Astrocyte (in vitro differentiated cells and primary cell): ENCODE data around the gene IFNA16. TPM values are rescaled to one million over a fixed set of nuclear protein-coding genes. Genes with fewer than 3 reads are reported as not detected.
"Not testable (repeated sequence)": the region's sequence is repeated elsewhere in the genome, so short reads cannot be mapped to it uniquely, and the experiment has no call there.

ENCODE experiments used
- DNase-seq: peaks from one replicate; pipeline ENCODE4 v3.0.0-alpha.2; 2010; ENCODE audit warnings: low read depth
- FAIRE-seq: peaks from 2 replicates; lab custom pipeline; 2011; peaks lifted over from hg19 to GRCh38; lab: Jason Lieb, UNC
- H2AFZ ChIP-seq: 2 replicates; pipeline ENCODE4 v1.6.0; 2012; ENCODE audit warnings: low read depth, low read length, inconsistent platforms
- H3K27ac ChIP-seq: 2 replicates; pipeline ENCODE4 v1.5.1; 2011; ENCODE audit warnings: low read depth, low read length, inconsistent platforms
- H3K27me3 ChIP-seq: 2 replicates; pipeline ENCODE4 v1.6.0; 2011; ENCODE audit warnings: low read length, inconsistent platforms; ENCODE audit not compliant: insufficient read depth
- H3K36me3 ChIP-seq: 2 replicates; pipeline ENCODE4 v1.5.1; 2011; ENCODE audit warnings: low read length, inconsistent platforms; ENCODE audit not compliant: insufficient read depth
- H3K4me1 ChIP-seq: 2 replicates; pipeline ENCODE4 v1.5.1; 2011; ENCODE audit warnings: low read length, inconsistent platforms; ENCODE audit not compliant: insufficient read depth
- H3K4me2 ChIP-seq: 2 replicates; pipeline ENCODE4 v1.6.0; 2012; ENCODE audit warnings: low read length, inconsistent platforms
- H3K4me3 ChIP-seq: 2 replicates; pipeline ENCODE4 v1.5.1; 2011; ENCODE audit warnings: low read depth, mild to moderate bottlenecking, low read length, inconsistent platforms; ENCODE audit not compliant: insufficient read depth
- H3K79me2 ChIP-seq: 2 replicates; pipeline ENCODE4 v1.6.0; 2012; ENCODE audit warnings: mild to moderate bottlenecking, low read length, inconsistent platforms; ENCODE audit not compliant: insufficient read depth
- H3K9ac ChIP-seq: 2 replicates; pipeline ENCODE4 v1.6.0; 2012; ENCODE audit warnings: mild to moderate bottlenecking, low read length, inconsistent platforms
- H3K9me3 ChIP-seq: 2 replicates; pipeline ENCODE4 v1.5.1; 2012; ENCODE audit warnings: low read depth, mild to moderate bottlenecking, low read length, inconsistent platforms; ENCODE audit not compliant: insufficient read depth
- H4K20me1 ChIP-seq: 2 replicates; pipeline ENCODE4 v1.6.0; 2012; ENCODE audit warnings: low read length, inconsistent platforms; ENCODE audit not compliant: insufficient read depth
- H3K27ac Mint-ChIP-seq: one replicate; pipeline ENCODE4 v1.8.0; 2021; ENCODE audit warnings: mild to moderate bottlenecking, mixed read lengths; ENCODE audit not compliant: unreplicated experiment
- H3K27me3 Mint-ChIP-seq: one replicate; pipeline ENCODE4 v1.8.0; 2021; ENCODE audit warnings: low read depth, mixed read lengths; ENCODE audit not compliant: unreplicated experiment
- H3K36me3 Mint-ChIP-seq: one replicate; pipeline ENCODE4 v1.8.0; 2021; ENCODE audit warnings: low read depth, mixed read lengths; ENCODE audit not compliant: unreplicated experiment
- H3K4me1 Mint-ChIP-seq: one replicate; pipeline ENCODE4 v1.8.0; 2021; ENCODE audit warnings: low read depth, mixed read lengths; ENCODE audit not compliant: unreplicated experiment
- H3K4me3 Mint-ChIP-seq: one replicate; pipeline ENCODE4 v1.8.0; 2021; ENCODE audit warnings: mild to moderate bottlenecking, moderate library complexity, mixed read lengths; ENCODE audit not compliant: unreplicated experiment
- H3K9me3 Mint-ChIP-seq: one replicate; pipeline ENCODE4 v1.8.0; 2021; ENCODE audit warnings: mild to moderate bottlenecking, mixed read lengths; ENCODE audit not compliant: unreplicated experiment
- CTCF ChIP-seq: IDR thresholded peaks from 2 replicates; pipeline ENCODE4 v1.5.1; 2011; ENCODE audit warnings: low read depth, mild to moderate bottlenecking, inconsistent platforms, low read length, moderate library complexity; ENCODE audit not compliant: insufficient read depth
- EZH2 ChIP-seq: IDR thresholded peaks from 2 replicates; pipeline ENCODE4 v1.6.1; 2012; ENCODE audit warnings: mild to moderate bottlenecking, low read length, inconsistent platforms; ENCODE audit not compliant: insufficient read depth
- total RNA-seq: library from RNA; stranded (reverse); gene quantifications from 2 replicates; pipeline ENCODE4 v1.2.1, GENCODE V29; 2021

IFNA16 gene
- total RNA-seq, 1 donor from 2014 or later = not detected

GRCh38 chr9:21251190-21251589 lies 34.1 kb upstream of the IFNA16 start:
- no peak overlapping the region for H3K4me3 Mint-ChIP-seq
- H3K36me3 ChIP-seq = no peaks in the 10 kb centered on the region
- H3K27ac ChIP-seq = no peak overlapping the region
- no peak overlapping the region for H3K27ac Mint-ChIP-seq
- no peaks in the 10 kb centered on the region for H3K79me2 ChIP-seq
- no peak overlapping the region for H3K9ac ChIP-seq
- H3K4me2 ChIP-seq = no peak overlapping the region
- no peak overlapping the region for H2AFZ ChIP-seq
- peaks cover 21% of the 10 kb centered on the region for H3K27me3 Mint-ChIP-seq
- H3K4me1 Mint-ChIP-seq = peaks cover 4% of the 10 kb centered on the region
- no peak for FAIRE-seq
- H4K20me1 ChIP-seq = no peaks in the 10 kb centered on the region
- H3K36me3 Mint-ChIP-seq = no peaks in the 10 kb centered on the region
- no peaks in the 10 kb centered on the region for H3K9me3 ChIP-seq
- H3K4me1 ChIP-seq = no peaks in the 10 kb centered on the region
- no peak for TF ChIP-seq EZH2
- no peak for TF ChIP-seq CTCF
- no peaks in the 10 kb centered on the region for H3K9me3 Mint-ChIP-seq
- H3K4me3 ChIP-seq = no peak overlapping the region
- no peak for DNase-seq
- H3K27me3 ChIP-seq = peaks cover 23% of the 10 kb centered on the region

- DNase-seq = no peak
- H3K36me3 ChIP-seq = no peaks in the 10 kb centered on the region
- no peaks in the 10 kb centered on the region for H3K79me2 ChIP-seq
- Mint-ChIP-seq H3K27ac (no peak overlapping the region), H3K36me3 (no peaks in the 10 kb centered on the region), H3K4me1 (no peaks in the 10 kb centered on the region), H3K9me3 (no peaks in the 10 kb centered on the region), H3K27me3 (peaks cover 5% of the 10 kb centered on the region), H3K4me3 (no peak overlapping the region)
- no peak overlapping the region for H3K4me3 ChIP-seq
- no peak overlapping the region for H2AFZ ChIP-seq
- TF ChIP-seq CTCF (no peak), EZH2 (no peak)
- no peaks in the 10 kb centered on the region for H3K9me3 ChIP-seq
- H3K9ac ChIP-seq = no peak overlapping the region
- H3K27ac ChIP-seq = no peak overlapping the region
- no peaks in the 10 kb centered on the region for H4K20me1 ChIP-seq
- no peaks in the 10 kb centered on the region for H3K4me1 ChIP-seq
- H3K27me3 ChIP-seq = peaks cover 6% of the 10 kb centered on the region
- no peak overlapping the region for H3K4me2 ChIP-seq
- no peak for FAIRE-seq
Measured at GRCh38 chr9:21244836-21245235, 27.7 kb upstream of the IFNA16 start.

GRCh38 chr9:21239911-21240310 lies 22.8 kb upstream of the IFNA16 start, which contains the start of gene IFNA14:
Gene IFNA14 (minus strand): TSS chr9:21240005. CDS start chr9:21239935, 70 bp downstream.
- no peaks in the 10 kb centered on the region for H3K36me3 Mint-ChIP-seq
- H3K4me1 Mint-ChIP-seq = no peaks in the 10 kb centered on the region
- peaks cover 13% of the 10 kb centered on the region for H3K27me3 Mint-ChIP-seq
- no peaks in the 10 kb centered on the region for H3K79me2 ChIP-seq
- no peaks in the 10 kb centered on the region for H3K9me3 ChIP-seq
- H2AFZ ChIP-seq = no peak within 1 kb of the TSS
- no peak within 1 kb of the TSS for H3K27ac ChIP-seq
- no peak within 1 kb of the TSS for H3K4me3 ChIP-seq
- H4K20me1 ChIP-seq = no peaks in the 10 kb centered on the region
- no peak within 1 kb of the TSS for H3K4me3 Mint-ChIP-seq
- H3K4me1 ChIP-seq = no peaks in the 10 kb centered on the region
- no peak for TF ChIP-seq EZH2
- no peak for TF ChIP-seq CTCF
- no peaks in the 10 kb centered on the region for H3K9me3 Mint-ChIP-seq
- no peak for DNase-seq
- no peak within 1 kb of the TSS for H3K9ac ChIP-seq
- no peak for FAIRE-seq
- H3K36me3 ChIP-seq = no peaks in the 10 kb centered on the region
- H3K4me2 ChIP-seq = no peak within 1 kb of the TSS
- peaks cover 8% of the 10 kb centered on the region for H3K27me3 ChIP-seq
- H3K27ac Mint-ChIP-seq = no peak within 1 kb of the TSS

- not testable (repeated sequence) for H3K4me3 ChIP-seq, DNase-seq, H4K20me1 ChIP-seq, H3K27ac Mint-ChIP-seq, H3K9me3 Mint-ChIP-seq, H3K27ac ChIP-seq, H3K9ac ChIP-seq, H3K4me1 ChIP-seq, H2AFZ ChIP-seq, H3K4me1 Mint-ChIP-seq, H3K36me3 ChIP-seq, H3K36me3 Mint-ChIP-seq, H3K4me3 Mint-ChIP-seq, H3K27me3 ChIP-seq, H3K4me2 ChIP-seq, H3K79me2 ChIP-seq, FAIRE-seq, H3K9me3 ChIP-seq
- H3K27me3 Mint-ChIP-seq = peaks cover 23% of the 10 kb centered on the region
Measured at GRCh38 chr9:21236360-21236714, 19.2 kb upstream of the IFNA16 start.
